A673 (cell line): Measurements from ENCODE around the gene PPP2R1A.

ENCODE experiments used
- CTCF ChIP-seq: fragments of 300-800, 200-600 bp; sonication (generic); conservative IDR thresholded peaks from 2 replicates; pipeline ENCODE4 v1.5.1; 2017; ENCODE audit warnings: low read depth, mild to moderate bottlenecking, antibody characterized with exemption, low read length, moderate library complexity, mixed read lengths
- EZH2 ChIP-seq: fragments of 200-600 bp; sonication (generic); IDR thresholded peaks from 2 replicates; pipeline ENCODE4 v1.6.1; 2017; ENCODE audit warnings: borderline replicate concordance, low read depth, mild to moderate bottlenecking, mixed read lengths, antibody characterized with exemption, low read length; ENCODE audit not compliant: poor library complexity, severe bottlenecking

- TF ChIP-seq CTCF (no peak), EZH2 (no peak)
These were observed 2.4 kb upstream of the PPP2R1A start for GRCh38 chr19:52187407-52187806.
